Activated naive CD8-positive, alpha-beta T cell (primary cell): ENCODE measurements around the gene SYTL2.
A peak's percentile ranks its signal among the peaks of the same experiment; 100 is the strongest.
"Not testable (repeated sequence)": the region's sequence is repeated elsewhere in the genome, so short reads cannot be mapped to it uniquely, and the experiment has no call there.

ENCODE experiments used
- H3K27ac Mint-ChIP-seq: one replicate; pipeline ENCODE4 v1.8.0; 2021; ENCODE audit warnings: mixed read lengths
- H3K27me3 Mint-ChIP-seq: one replicate; pipeline ENCODE4 v1.8.0; 2021; ENCODE audit warnings: mixed read lengths
- H3K36me3 Mint-ChIP-seq: one replicate; pipeline ENCODE4 v1.8.0; 2021; ENCODE audit warnings: mixed read lengths
- H3K4me1 Mint-ChIP-seq: one replicate; pipeline ENCODE4 v1.8.0; 2021; ENCODE audit warnings: low read depth, mixed read lengths
- H3K4me3 Mint-ChIP-seq: one replicate; pipeline ENCODE4 v1.8.0; 2021; ENCODE audit warnings: mild to moderate bottlenecking, mixed read lengths
- H3K9me3 Mint-ChIP-seq: one replicate; pipeline ENCODE4 v1.8.0; 2021; ENCODE audit warnings: low read depth, mixed read lengths

The SYTL2 gene, protein sequence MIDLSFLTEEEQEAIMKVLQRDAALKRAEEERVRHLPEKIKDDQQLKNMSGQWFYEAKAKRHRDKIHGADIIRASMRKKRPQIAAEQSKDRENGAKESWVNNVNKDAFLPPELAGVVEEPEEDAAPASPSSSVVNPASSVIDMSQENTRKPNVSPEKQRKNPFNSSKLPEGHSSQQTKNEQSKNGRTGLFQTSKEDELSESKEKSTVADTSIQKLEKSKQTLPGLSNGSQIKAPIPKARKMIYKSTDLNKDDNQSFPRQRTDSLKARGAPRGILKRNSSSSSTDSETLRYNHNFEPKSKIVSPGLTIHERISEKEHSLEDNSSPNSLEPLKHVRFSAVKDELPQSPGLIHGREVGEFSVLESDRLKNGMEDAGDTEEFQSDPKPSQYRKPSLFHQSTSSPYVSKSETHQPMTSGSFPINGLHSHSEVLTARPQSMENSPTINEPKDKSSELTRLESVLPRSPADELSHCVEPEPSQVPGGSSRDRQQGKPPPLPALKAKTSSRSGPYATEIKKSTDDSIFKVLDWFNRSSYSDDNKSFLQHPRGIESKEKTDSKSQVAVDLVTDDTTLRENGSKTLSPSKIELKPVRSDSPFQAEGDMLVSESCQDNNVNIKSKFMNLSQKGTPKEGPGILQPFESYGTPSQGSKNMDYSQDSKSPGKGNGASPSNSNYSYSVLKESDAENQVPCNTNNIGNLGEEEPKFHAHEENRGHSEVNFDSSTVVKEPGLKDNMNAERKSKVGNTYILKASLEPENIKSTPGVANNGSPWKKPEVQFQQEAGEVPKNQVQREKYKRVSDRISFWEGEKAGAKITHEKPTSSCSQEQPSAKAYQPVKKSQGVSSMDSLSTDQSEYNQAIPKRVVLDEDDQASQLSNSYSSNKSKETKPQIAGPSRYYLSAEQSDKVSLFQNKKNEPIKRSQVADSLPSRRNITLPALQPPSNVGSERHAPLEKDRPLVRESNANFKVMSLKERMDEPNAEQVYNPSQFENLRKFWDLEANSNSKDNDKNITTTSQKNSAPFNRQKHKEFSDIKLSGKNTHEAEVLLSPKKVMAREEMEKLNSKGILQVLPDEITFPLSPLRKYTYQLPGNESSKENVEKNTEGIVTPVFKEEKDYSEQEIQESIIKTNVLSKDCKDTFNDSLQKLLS (N-terminal part only)

DNA sequence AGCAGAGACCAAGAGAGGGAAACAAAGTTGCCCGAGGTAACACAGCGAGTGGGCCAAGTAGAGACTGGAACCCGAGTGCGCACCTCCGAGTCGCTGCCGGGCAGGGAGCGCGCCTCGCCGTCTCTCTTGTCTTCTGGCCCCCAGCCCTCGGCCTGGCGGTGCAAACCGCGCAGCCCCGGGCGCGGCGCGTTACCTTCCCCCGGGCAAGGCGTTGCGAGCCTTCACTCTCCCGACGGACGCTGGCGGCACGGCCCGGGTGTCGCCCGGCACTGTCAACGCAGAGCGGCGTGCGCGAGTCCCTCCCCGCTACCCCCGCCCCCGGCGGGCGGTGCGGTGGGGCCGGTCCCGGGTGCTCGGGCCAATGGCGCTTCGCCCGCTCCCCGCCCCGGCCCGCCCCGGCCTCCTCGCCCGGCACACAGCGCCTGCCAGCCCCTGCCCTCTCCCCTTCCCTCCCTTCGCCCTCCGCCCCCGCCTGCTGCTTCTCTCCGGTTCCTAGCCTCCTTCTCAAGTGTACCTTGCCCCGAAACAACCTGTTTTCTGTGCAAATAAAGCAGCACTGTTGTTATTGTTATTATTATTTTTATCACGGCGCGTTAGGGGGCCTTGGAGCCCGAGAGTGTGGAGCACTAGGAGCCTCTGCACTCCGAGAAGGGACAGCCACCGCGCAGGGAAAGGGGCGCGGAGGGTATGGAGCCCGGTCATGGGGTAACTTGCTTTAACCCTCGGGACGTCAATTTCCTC, at the start of gene SYTL2:
TSS of gene SYTL2 (minus strand) at position 271 of the 741 bp plus-strand sequence. CDS start 53,416 bp downstream, outside the sequence.
- no peaks in the 10 kb centered on the region for H3K9me3 Mint-ChIP-seq
- H3K4me3 Mint-ChIP-seq: peak within 1 kb of the TSS; percentile 90
- H3K36me3 Mint-ChIP-seq: peaks cover 2% of the 10 kb centered on the region
- H3K27me3 Mint-ChIP-seq: no peaks in the 10 kb centered on the region
- peaks cover 48% of the 10 kb centered on the region for H3K4me1 Mint-ChIP-seq
- H3K27ac Mint-ChIP-seq: peak within 1 kb of the TSS; percentile 54

DNA sequence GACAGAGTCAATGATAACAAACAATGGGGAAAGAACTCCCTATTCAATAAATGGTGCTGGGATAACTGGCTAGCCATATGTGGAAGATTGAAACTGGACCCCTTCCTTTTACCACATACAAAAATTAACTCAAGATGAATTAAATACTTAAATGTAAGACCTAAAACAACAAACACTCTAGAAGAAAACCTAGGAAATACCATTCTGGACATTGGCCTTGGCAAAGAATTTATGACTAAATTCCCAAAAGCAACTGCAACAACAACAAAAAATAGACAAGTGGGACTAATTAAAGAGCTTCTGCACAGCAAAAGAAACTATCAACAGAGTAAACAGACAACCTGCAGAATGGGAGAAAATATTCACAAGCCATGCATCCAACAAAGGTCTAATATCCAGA, 48.6 kb upstream of the SYTL2 start:
- not testable (repeated sequence) for H3K4me1 Mint-ChIP-seq, H3K9me3 Mint-ChIP-seq, H3K36me3 Mint-ChIP-seq, H3K27me3 Mint-ChIP-seq, H3K27ac Mint-ChIP-seq, H3K4me3 Mint-ChIP-seq

DNA sequence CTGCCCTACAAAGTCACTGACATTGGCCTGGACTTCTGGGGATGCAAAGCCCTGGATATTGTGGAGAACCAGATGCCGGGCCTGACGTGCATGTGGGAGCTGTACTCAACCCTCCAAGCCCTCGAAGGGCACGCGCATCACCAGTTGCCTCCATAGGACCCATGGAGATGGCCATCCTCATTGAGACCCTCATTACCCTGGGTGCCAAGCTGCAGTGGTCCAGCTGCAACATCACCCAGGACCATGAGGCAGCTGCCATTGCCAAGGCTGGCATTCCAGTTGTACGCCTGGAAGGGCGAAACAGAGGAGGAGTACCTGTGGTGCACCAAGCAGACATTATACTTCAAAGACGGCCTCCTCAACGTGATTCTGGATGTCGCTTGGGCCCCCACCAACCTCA, 46.2 kb upstream of the SYTL2 start:
- Mint-ChIP-seq H3K4me3 (no peak overlapping the region), H3K9me3 (no peaks in the 10 kb centered on the region), H3K27ac (no peak overlapping the region), H3K27me3 (no peaks in the 10 kb centered on the region), H3K36me3 (no peaks in the 10 kb centered on the region), H3K4me1 (peaks cover 9% of the 10 kb centered on the region)

DNA sequence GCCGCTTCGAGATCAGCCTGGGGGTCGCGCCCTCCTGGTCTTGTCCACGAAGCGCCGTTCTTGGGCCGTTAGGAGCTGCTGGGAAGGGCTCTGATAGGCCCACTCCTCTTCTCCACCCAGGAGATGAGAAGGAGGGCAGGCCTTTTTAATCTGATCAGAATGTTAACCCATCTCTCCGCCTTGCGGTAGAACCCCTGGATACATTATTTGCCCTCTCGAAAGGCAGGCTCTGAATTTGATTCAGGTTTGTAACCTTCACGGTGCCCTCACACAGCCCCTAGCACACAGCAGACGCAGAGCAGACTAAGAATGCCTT, 44.4 kb upstream of the SYTL2 start, which contains the start of gene CCDC83:
TSS of gene CCDC83 (plus strand) at position 43 of the 316 bp plus-strand sequence. CDS start 9,741 bp downstream, outside the sequence.
- peaks cover 9% of the 10 kb centered on the region for H3K4me1 Mint-ChIP-seq

DNA sequence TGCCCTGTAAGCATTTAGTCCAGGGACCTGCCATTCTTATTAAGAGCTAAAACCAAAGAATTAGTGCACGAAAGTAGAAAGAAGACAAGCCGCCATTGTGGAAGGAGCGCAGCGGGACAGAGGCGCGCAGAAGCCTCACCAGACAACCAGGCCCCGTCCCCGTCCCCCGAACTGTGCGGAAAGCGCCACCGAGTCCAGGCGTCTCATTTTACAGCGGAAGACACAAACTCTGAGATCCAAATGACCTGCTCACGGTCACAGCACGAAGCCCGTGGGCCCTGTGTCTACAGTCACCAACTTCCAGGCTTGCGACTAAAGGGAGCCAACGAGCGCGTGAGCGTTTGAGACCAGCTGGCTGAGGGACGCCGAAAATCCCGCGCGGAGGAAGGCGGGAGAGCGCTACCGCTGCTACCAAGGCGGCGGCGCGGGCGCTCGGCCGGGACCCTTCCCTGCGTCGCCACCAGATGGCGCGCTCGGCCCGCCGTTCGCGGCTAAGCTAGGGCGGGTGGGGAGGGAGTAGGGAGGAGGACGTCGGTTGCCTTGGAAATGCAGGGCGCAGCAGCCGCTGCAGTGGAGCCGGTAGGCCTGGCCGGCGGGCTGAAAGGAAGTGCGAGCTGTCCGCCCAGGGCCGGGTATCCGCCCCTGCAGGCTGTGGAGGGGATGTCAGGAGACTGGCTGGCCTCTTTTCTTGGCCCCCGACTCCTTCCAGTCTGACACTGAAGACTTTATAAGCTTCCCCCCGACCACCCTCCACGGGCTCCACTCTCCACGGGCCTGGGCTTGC, 43.8 kb upstream of the SYTL2 start:
- H3K27ac Mint-ChIP-seq: peak overlapping the region; percentile 92
- H3K27me3 Mint-ChIP-seq: no peaks in the 10 kb centered on the region
- peak overlapping the region; percentile 89 for H3K4me3 Mint-ChIP-seq
- H3K4me1 Mint-ChIP-seq: peaks cover 9% of the 10 kb centered on the region
- H3K9me3 Mint-ChIP-seq: no peaks in the 10 kb centered on the region
- H3K36me3 Mint-ChIP-seq: peaks cover 2% of the 10 kb centered on the region

More for the DNA sequence above, 44.4 kb upstream of the SYTL2 start, which contains the start of gene CCDC83:
- H3K4me3 Mint-ChIP-seq: peak within 1 kb of the TSS; percentile 89
- H3K27ac Mint-ChIP-seq: peak within 1 kb of the TSS; percentile 92
- no peaks in the 10 kb centered on the region for H3K9me3 Mint-ChIP-seq
- no peaks in the 10 kb centered on the region for H3K27me3 Mint-ChIP-seq
- no peaks in the 10 kb centered on the region for H3K36me3 Mint-ChIP-seq

DNA sequence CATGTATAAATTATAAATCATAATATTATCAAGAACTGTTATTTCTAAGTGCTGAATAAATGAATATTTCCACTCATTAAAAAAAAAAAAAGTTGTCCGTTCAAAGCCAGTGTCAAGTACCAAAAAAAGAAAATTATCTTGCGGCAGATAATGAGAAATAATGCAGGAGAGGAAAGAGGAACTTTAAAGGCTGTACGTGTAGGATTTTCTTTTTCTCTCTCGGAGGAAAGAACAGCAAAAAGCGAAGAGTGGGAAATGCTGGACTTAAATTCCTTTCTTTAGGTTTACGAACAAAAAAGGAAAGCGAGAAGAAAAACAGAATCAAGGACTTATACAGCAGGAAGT, 43.2 kb upstream of the SYTL2 start:
- peak overlapping the region; percentile 89 for H3K4me3 Mint-ChIP-seq
- peaks cover 2% of the 10 kb centered on the region for H3K36me3 Mint-ChIP-seq
- peak overlapping the region; percentile 92 for H3K27ac Mint-ChIP-seq
- H3K4me1 Mint-ChIP-seq: peaks cover 9% of the 10 kb centered on the region
- H3K9me3 Mint-ChIP-seq: no peaks in the 10 kb centered on the region
- H3K27me3 Mint-ChIP-seq: no peaks in the 10 kb centered on the region

DNA sequence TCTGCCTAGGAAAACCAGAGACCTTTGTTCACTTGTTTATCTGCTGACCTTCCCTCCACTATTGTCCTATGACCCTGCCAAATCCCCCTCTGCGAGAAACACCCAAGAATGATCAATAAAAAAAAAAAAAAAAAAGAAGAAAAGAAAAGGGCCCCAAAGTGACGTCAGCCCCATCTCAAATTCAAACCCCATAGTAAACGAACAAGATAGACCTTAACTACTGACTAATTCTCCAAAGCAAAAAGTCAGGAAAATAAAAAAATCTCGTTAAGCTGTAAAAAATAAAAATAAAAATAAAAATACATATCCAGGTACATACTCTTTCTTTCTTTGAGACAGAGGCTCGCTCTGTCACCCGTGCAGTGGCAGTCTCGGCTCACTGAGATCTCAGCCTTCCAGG, 42.6 kb upstream of the SYTL2 start:
- not testable (repeated sequence) for H3K27me3 Mint-ChIP-seq, H3K36me3 Mint-ChIP-seq, H3K4me1 Mint-ChIP-seq, H3K27ac Mint-ChIP-seq, H3K9me3 Mint-ChIP-seq, H3K4me3 Mint-ChIP-seq

DNA sequence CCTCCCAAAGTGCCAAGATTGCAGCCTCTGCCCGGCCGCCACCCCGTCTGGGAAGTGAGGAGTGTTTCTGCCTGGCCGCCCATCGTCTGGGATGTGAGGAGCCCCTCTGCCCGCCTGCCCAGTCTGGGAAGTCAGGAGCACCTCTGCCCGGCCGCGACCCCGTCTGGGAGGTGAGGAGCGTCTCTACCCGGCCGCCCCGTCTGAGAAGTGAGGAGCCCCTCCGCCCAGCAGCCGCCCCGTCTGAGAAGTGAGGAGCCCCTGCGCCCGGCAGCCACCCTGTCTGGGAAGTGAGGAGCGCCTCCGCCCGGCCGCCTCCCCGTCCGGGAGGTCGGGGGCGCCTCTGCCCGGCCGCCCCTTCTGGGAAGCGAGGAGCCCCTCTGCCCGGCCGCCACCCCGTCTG, 41.8 kb upstream of the SYTL2 start:
- H3K4me3 Mint-ChIP-seq, H3K27ac Mint-ChIP-seq, H3K36me3 Mint-ChIP-seq, H3K9me3 Mint-ChIP-seq, H3K4me1 Mint-ChIP-seq, H3K27me3 Mint-ChIP-seq: not testable (repeated sequence)

DNA sequence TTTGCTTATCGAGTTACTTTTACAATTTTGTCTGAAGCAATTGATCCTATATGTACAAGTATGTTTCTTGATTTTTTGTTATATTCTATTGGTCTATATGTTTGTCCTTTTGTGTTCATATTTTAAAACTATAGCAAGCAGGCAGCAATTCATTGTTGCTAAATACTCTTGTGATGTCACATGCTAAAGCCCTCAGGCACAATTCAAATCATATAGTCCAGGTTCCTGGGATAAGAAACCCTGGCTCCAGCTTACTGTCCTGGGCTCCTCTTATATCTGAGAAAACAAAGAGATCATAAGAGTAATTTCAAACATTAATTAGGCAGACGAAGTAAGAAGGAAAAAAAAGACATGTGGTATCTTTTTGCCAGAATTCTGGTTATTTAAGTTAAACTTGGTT, 37.6 kb upstream of the SYTL2 start:
- Mint-ChIP-seq H3K27me3 (no peaks in the 10 kb centered on the region), H3K9me3 (no peaks in the 10 kb centered on the region), H3K36me3 (peaks cover 2% of the 10 kb centered on the region), H3K27ac (no peak overlapping the region), H3K4me3 (no peak overlapping the region), H3K4me1 (peaks cover 5% of the 10 kb centered on the region)

DNA sequence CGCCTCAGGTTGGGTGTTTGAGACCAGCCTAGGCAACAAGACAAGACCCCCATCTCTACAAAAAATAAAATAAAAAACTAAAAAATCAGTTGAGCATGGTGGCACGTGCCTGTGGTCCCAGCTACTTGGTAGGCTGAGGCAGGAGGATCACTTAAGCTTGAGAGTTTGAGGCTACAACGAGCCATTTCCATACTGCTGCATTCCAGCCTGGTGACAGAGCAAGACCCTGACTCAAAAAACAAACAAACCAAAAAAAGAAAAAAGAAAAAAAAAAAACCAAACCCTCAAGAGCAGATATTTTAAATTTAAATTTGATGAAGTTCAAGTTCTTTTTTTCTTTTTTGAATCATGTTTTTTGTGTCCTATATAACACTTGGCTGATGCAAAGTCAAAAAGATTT, 37.1 kb upstream of the SYTL2 start:
- H3K4me3 Mint-ChIP-seq: no peak overlapping the region
- H3K27ac Mint-ChIP-seq: no peak overlapping the region
- peaks cover 5% of the 10 kb centered on the region for H3K4me1 Mint-ChIP-seq
- no peaks in the 10 kb centered on the region for H3K9me3 Mint-ChIP-seq
- peaks cover 2% of the 10 kb centered on the region for H3K36me3 Mint-ChIP-seq
- no peaks in the 10 kb centered on the region for H3K27me3 Mint-ChIP-seq

DNA sequence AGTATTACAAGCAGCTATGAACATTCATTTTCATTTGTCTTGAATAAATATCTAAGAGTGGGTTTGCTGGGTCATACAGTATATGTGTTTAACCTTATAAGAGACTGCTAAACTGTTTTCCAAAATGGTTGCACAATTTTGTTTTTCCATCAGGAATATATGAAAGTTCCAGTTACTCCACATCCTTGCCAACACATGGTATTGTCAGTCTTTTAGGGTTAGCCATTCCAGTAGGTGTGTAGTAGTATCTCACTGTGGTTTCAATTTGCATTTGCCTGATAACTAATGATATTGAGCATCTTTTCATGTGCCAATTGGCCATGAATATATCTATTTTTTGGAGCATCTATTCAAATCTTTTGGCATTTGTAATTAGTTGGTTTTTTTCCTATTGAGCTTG, 36.5 kb upstream of the SYTL2 start:
- Mint-ChIP-seq H3K27me3 (no peaks in the 10 kb centered on the region), H3K27ac (no peak overlapping the region)

DNA sequence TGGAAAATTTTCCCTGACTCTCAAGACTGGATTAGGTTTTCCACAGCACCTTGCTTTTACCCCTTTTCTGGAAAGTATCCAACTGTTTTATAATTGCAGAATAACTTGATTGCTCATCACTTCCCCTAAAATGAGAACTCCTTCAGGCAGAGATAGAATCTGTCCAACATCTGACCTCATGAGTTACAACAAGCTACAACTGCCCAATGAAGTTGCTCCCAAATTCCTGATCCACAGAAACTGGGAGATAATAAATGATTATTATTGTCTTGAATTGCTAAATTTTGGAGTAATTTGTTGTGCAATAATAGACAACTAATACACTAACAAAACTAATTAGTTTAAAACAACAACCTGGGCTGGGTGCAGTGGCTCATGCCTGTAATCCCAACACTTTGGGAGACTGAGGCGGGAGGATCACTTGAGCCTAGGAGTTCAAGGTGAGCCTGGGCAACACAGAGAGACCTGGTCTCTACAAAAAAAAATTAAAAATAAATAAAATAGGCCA, 34.2 kb upstream of the SYTL2 start:
- H3K9me3 Mint-ChIP-seq: no peaks in the 10 kb centered on the region
- H3K4me1 Mint-ChIP-seq: peaks cover 5% of the 10 kb centered on the region
- H3K36me3 Mint-ChIP-seq: peaks cover 3% of the 10 kb centered on the region
- no peak overlapping the region for H3K27ac Mint-ChIP-seq
- H3K4me3 Mint-ChIP-seq: no peak overlapping the region
- no peaks in the 10 kb centered on the region for H3K27me3 Mint-ChIP-seq

More for the DNA sequence above, 36.5 kb upstream of the SYTL2 start:
- Mint-ChIP-seq H3K9me3 (no peaks in the 10 kb centered on the region), H3K4me1 (peaks cover 5% of the 10 kb centered on the region), H3K4me3 (no peak overlapping the region), H3K36me3 (peaks cover 2% of the 10 kb centered on the region)

DNA sequence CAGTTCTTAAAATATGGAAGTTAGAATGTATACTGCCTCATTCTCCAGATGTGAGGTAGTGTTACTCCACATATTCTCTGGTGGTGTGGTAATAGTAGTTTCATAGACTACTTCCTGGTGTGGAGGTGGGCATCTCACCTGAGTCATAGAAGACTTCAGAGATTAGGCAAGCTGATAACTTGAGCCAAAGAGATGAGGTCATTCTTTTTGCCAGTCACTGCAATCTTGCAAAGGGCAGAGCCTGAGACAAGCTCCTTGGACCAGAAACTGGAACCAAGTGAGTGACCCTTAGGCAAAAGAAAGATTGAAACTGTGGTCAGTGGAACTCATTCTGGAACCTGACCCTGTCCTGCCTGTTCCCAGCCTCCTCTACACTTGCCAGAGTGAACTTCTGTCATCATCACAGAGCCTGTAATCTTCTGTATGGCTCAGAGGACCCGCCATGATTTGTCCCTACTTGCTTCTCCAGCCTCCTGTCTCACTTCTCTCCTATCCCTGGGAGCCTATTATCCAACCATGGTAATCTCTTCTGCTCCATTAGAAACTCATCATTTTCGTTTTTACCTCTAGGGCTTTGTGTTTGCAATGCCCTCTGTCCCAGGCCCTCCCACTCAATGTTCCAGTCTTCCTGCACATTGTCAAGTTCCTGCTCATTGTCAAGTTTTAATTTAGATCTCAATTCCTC, 33.6 kb upstream of the SYTL2 start:
- Mint-ChIP-seq H3K9me3 (no peaks in the 10 kb centered on the region), H3K4me1 (peaks cover 5% of the 10 kb centered on the region), H3K4me3 (no peak overlapping the region), H3K27ac (no peak overlapping the region), H3K36me3 (peaks cover 2% of the 10 kb centered on the region), H3K27me3 (no peaks in the 10 kb centered on the region)
